Mesenteric fat pad (tissue), 1 donor: ENCODE measurements around the gene HEMK1. TPM values are rescaled to one million over a fixed set of nuclear protein-coding genes. Genes with fewer than 3 reads are reported as not detected.

Source experiments
- DNase-seq: peaks from one replicate; pipeline ENCODE4 v3.0.0-alpha.2; 2020; ENCODE audit warnings: low spot score
- total RNA-seq: library from RNA; stranded (reverse); fragmentation: NEBNext Ultra II Directional; extraction: Animal tissue kit (Norgen Biotek cat#: 25700); gene quantifications from one replicate; pipeline ENCODE4 v1.2.1, GENCODE V29; 2021
- donor health status: DM: yes; HTN: yes; CAD: no.

Gene HEMK1
- total RNA-seq, 1 donor from 2014 or later, result 15.5 TPM

GRCh38 chr3:50573566-50574443, 4.5 kb downstream of the HEMK1 start:
- no peak for DNase-seq

- DNase-seq, result no peak
These were observed 5.1 kb downstream of the HEMK1 start for GRCh38 chr3:50574444-50574831.

GRCh38 chr3:50575372-50575771, 6.0 kb downstream of the HEMK1 start:
- no peak for DNase-seq

GRCh38 chr3:50577348-50577747, 8.0 kb downstream of the HEMK1 start:
- DNase-seq, result no peak

- DNase-seq, result no peak
These were observed 11.5 kb downstream of the HEMK1 start for GRCh38 chr3:50580683-50581458.

GRCh38 chr3:50581459-50581842, 12.1 kb downstream of the HEMK1 start:
- DNase-seq, result no peak

GRCh38 chr3:50582083-50582482, 12.8 kb downstream of the HEMK1 start:
- DNase-seq, result no peak

- no peak for DNase-seq
These were observed 14.6 kb downstream of the HEMK1 start for GRCh38 chr3:50583897-50584296.

GRCh38 chr3:50584391-50584790, 15.1 kb downstream of the HEMK1 start:
- DNase-seq, result no peak

- DNase-seq, result no peak
These were observed 16.8 kb downstream of the HEMK1 start for GRCh38 chr3:50585919-50586762.

GRCh38 chr3:50586763-50587070, 17.4 kb downstream of the HEMK1 start:
- DNase-seq, result no peak

- no peak for DNase-seq
These were observed 18.1 kb downstream of the HEMK1 start for GRCh38 chr3:50587373-50587772.

- DNase-seq, result no peak
These were observed 18.8 kb downstream of the HEMK1 start for GRCh38 chr3:50587806-50588758.

GRCh38 chr3:50588759-50589433, 19.6 kb downstream of the HEMK1 start:
- DNase-seq, result no peak

GRCh38 chr3:50591196-50591741, 21.9 kb downstream of the HEMK1 start:
- no peak for DNase-seq

GRCh38 chr3:50592568-50592967, 23.2 kb downstream of the HEMK1 start:
- DNase-seq, result no peak

GRCh38 chr3:50594253-50594785, 25.0 kb downstream of the HEMK1 start:
- DNase-seq, result no peak

- no peak for DNase-seq
These were observed 29.9 kb downstream of the HEMK1 start for GRCh38 chr3:50599115-50599715.

- DNase-seq, result no peak
These were observed 30.4 kb downstream of the HEMK1 start for GRCh38 chr3:50599716-50600118.
